ENCODE measurements around the gene CSF1R.

Gene CSF1R

DNA sequence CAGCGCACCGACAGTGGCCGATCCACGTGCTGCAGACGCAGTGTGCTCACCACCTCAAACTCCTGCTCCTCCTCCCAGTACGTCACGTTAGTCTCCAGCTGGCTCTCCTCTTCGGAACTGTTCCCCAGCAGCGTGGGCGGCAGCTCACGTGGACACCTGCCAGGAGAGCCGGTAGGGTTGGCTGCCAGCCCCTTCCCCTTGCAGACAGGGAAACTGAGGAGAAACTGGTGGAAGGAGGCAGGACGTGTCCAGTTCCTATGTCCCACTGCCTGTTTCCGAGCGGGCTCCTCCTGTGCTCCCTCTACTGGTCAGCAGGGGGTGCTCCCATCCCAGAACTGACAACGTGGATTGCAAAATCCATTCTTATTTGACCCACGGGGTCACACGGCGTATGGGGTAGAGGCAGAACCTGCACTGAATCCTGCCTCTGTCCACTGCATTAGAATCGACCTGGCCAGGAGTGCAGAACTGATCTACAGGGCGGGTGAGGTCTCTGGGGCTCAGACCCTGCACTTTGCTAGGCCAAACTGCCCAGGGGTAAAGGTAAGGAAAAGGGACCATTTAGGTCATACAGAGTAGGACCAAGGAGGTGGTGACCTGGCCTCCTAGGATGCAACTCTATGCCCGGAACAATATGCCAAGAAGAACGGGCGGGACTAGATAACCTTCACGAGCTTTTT is 43.6 kb upstream of the CSF1R start:
- TF ChIP-seq ZNF654 (tag by site-specific recombination; IDR thresholded peaks at IDR 0.05; ENCODE audit: low read depth) (peak; percentile 83), ZNF274 (IDR thresholded peaks at IDR 0.05; ENCODE audit: low read length) (no peak), ZNF274 (tag by site-specific recombination; IDR thresholded peaks at IDR 0.05; ENCODE audit: borderline replicate concordance) (no peak), GLIS1 (tag by site-specific recombination; IDR thresholded peaks at IDR 0.05) (0 out of 2 replicates have a peak, but pooled peaks have one; percentile 6), KLF1 (tag by site-specific recombination; IDR thresholded peaks at IDR 0.05) (0 out of 2 replicates have a peak, but pooled peaks have one; percentile 13), ZBTB17 (tag by site-specific recombination; IDR thresholded peaks at IDR 0.05) (0 out of 2 replicates have a peak, but pooled peaks have one; percentile 23), SP7 (tag by site-specific recombination; IDR thresholded peaks at IDR 0.05) (0 out of 2 replicates have a peak, but pooled peaks have one; percentile 37), ZNF585B (tag by site-specific recombination; IDR thresholded peaks at IDR 0.05) (no peak)
- TF ChIP-seq, protein P1, sequence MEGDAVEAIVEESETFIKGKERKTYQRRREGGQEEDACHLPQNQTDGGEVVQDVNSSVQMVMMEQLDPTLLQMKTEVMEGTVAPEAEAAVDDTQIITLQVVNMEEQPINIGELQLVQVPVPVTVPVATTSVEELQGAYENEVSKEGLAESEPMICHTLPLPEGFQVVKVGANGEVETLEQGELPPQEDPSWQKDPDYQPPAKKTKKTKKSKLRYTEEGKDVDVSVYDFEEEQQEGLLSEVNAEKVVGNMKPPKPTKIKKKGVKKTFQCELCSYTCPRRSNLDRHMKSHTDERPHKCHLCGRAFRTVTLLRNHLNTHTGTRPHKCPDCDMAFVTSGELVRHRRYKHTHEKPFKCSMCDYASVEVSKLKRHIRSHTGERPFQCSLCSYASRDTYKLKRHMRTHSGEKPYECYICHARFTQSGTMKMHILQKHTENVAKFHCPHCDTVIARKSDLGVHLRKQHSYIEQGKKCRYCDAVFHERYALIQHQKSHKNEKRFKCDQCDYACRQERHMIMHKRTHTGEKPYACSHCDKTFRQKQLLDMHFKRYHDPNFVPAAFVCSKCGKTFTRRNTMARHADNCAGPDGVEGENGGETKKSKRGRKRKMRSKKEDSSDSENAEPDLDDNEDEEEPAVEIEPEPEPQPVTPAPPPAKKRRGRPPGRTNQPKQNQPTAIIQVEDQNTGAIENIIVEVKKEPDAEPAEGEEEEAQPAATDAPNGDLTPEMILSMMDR (tag by site-specific recombination; IDR thresholded peaks at IDR 0.05) = peak; percentile 87
- TF ChIP-seq, protein P2, sequence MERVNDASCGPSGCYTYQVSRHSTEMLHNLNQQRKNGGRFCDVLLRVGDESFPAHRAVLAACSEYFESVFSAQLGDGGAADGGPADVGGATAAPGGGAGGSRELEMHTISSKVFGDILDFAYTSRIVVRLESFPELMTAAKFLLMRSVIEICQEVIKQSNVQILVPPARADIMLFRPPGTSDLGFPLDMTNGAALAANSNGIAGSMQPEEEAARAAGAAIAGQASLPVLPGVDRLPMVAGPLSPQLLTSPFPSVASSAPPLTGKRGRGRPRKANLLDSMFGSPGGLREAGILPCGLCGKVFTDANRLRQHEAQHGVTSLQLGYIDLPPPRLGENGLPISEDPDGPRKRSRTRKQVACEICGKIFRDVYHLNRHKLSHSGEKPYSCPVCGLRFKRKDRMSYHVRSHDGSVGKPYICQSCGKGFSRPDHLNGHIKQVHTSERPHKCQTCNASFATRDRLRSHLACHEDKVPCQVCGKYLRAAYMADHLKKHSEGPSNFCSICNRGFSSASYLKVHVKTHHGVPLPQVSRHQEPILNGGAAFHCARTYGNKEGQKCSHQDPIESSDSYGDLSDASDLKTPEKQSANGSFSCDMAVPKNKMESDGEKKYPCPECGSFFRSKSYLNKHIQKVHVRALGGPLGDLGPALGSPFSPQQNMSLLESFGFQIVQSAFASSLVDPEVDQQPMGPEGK (tag by site-specific recombination; IDR thresholded peaks at IDR 0.05) = 0 out of 2 replicates have a peak, but pooled peaks have one; percentile 12
- TF ChIP-seq, protein P3, sequence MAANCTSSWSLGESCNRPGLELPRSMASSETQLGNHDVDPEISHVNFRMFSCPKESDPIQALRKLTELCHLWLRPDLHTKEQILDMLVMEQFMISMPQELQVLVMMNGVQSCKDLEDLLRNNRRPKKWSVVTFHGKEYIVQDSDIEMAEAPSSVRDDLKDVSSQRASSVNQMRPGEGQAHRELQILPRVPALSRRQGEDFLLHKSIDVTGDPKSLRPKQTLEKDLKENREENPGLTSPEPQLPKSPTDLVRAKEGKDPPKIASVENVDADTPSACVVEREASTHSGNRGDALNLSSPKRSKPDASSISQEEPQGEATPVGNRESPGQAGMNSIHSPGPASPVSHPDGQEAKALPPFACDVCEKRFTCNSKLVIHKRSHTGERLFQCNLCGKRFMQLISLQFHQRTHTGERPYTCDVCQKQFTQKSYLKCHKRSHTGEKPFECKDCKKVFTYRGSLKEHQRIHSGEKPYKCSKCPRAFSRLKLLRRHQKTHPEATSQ (tag by site-specific recombination; IDR thresholded peaks at IDR 0.05) = no peak
- TF ChIP-seq, protein P4, sequence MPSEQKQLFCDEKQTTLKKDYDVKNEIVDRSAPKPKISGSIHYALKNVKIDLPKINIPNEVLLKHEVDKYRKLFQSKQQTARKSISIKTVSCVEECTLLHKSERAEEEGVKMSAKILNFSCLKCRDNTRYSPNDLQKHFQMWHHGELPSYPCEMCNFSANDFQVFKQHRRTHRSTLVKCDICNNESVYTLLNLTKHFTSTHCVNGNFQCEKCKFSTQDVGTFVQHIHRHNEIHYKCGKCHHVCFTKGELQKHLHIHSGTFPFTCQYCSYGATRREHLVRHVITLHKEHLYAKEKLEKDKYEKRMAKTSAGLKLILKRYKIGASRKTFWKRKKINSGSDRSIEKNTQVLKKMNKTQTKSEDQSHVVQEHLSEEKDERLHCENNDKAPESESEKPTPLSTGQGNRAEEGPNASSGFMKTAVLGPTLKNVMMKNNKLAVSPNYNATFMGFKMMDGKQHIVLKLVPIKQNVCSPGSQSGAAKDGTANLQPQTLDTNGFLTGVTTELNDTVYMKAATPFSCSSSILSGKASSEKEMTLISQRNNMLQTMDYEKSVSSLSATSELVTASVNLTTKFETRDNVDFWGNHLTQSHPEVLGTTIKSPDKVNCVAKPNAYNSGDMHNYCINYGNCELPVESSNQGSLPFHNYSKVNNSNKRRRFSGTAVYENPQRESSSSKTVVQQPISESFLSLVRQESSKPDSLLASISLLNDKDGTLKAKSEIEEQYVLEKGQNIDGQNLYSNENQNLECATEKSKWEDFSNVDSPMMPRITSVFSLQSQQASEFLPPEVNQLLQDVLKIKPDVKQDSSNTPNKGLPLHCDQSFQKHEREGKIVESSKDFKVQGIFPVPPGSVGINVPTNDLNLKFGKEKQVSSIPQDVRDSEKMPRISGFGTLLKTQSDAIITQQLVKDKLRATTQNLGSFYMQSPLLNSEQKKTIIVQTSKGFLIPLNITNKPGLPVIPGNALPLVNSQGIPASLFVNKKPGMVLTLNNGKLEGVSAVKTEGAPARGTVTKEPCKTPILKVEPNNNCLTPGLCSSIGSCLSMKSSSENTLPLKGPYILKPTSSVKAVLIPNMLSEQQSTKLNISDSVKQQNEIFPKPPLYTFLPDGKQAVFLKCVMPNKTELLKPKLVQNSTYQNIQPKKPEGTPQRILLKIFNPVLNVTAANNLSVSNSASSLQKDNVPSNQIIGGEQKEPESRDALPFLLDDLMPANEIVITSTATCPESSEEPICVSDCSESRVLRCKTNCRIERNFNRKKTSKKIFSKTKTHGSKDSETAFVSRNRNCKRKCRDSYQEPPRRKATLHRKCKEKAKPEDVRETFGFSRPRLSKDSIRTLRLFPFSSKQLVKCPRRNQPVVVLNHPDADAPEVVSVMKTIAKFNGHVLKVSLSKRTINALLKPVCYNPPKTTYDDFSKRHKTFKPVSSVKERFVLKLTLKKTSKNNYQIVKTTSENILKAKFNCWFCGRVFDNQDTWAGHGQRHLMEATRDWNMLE (tag by site-specific recombination; conservative IDR thresholded peaks at IDR 0.05; ENCODE audit: low read depth) = no peak
- Histone ChIP-seq H3K4me3 (ENCODE audit: low read depth, low read length) (no peak overlapping the region), H3K36me3 (ENCODE audit: control insufficient read depth in 2 of 2, insufficient read depth in 1 of 2, low read length in 2 of 2) (no peaks in the 10 kb centered on the region), H3K9me3 (ENCODE audit: control insufficient read depth, insufficient read depth, low read depth, low read length) (no peaks in the 10 kb centered on the region), H3K27ac (ENCODE audit: extremely low read depth, low read depth, low read length) (no peak overlapping the region), H3K4me1 (ENCODE audit: control insufficient read depth, insufficient read depth, low read length) (no peaks in the 10 kb centered on the region)
- CTCF ChIA-PET = interaction anchor here (0.5 to 3.7 kb wide), 17 partner anchors 10 to 499 kb away, joined by 3 to 37 read pairs (median 3); no protein-coding TSS in a partner anchor
- POLR2A ChIA-PET = no interaction called here

DNA sequence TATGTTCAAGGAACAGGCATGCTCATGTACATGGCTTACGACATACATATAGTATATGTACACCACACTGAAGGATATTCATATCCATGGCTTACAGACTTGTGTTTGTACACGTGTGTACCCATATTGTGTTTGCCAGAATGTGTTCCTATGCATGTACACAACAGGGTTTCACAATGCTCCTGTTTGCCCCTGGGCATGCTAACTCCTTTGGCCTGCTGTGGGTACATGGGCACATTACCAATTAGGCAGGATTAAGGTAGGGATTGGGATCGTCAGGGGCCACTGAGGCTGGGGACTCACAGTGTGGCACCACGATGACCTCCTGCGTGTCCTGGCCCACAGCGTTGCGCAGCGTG is 43.1 kb upstream of the CSF1R start:
- Histone ChIP-seq H3K27ac (ENCODE audit: extremely low read depth, low read depth, low read length) (no peak overlapping the region), H3K9me3 (ENCODE audit: control insufficient read depth, insufficient read depth, low read depth, low read length) (no peaks in the 10 kb centered on the region), H3K4me3 (ENCODE audit: low read depth, low read length) (no peak overlapping the region), H3K4me1 (ENCODE audit: control insufficient read depth, insufficient read depth, low read length) (no peaks in the 10 kb centered on the region), H3K36me3 (ENCODE audit: control insufficient read depth in 2 of 2, insufficient read depth in 1 of 2, low read length in 2 of 2) (no peaks in the 10 kb centered on the region)
- CTCF ChIA-PET = interaction anchor here (0.5 to 3.7 kb wide), 12 partner anchors 16 to 250 kb away, joined by 3 to 37 read pairs (median 3); no protein-coding TSS in a partner anchor
- POLR2A ChIA-PET = no interaction called here
- TF ChIP-seq ZNF366 (tag by site-specific recombination; conservative IDR thresholded peaks at IDR 0.05) (no peak), ZNF354C (tag by site-specific recombination; IDR thresholded peaks at IDR 0.05; ENCODE audit: borderline replicate concordance, low read depth) (no peak), ZNF473 (tag by site-specific recombination; IDR thresholded peaks at IDR 0.05) (no peak), ZNF830 (tag by site-specific recombination; IDR thresholded peaks at IDR 0.05; ENCODE audit: low read depth) (no peak), GLI2 (tag by site-specific recombination; IDR thresholded peaks at IDR 0.05; ENCODE audit: borderline replicate concordance, low read depth) (no peak), ZNF654 (tag by site-specific recombination; IDR thresholded peaks at IDR 0.05; ENCODE audit: low read depth) (no peak), SP7 (tag by site-specific recombination; IDR thresholded peaks at IDR 0.05) (no peak)
- TF ChIP-seq, protein P5, sequence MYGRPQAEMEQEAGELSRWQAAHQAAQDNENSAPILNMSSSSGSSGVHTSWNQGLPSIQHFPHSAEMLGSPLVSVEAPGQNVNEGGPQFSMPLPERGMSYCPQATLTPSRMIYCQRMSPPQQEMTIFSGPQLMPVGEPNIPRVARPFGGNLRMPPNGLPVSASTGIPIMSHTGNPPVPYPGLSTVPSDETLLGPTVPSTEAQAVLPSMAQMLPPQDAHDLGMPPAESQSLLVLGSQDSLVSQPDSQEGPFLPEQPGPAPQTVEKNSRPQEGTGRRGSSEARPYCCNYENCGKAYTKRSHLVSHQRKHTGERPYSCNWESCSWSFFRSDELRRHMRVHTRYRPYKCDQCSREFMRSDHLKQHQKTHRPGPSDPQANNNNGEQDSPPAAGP (tag by site-specific recombination; IDR thresholded peaks at IDR 0.05) = no peak
- TF ChIP-seq, protein P6, sequence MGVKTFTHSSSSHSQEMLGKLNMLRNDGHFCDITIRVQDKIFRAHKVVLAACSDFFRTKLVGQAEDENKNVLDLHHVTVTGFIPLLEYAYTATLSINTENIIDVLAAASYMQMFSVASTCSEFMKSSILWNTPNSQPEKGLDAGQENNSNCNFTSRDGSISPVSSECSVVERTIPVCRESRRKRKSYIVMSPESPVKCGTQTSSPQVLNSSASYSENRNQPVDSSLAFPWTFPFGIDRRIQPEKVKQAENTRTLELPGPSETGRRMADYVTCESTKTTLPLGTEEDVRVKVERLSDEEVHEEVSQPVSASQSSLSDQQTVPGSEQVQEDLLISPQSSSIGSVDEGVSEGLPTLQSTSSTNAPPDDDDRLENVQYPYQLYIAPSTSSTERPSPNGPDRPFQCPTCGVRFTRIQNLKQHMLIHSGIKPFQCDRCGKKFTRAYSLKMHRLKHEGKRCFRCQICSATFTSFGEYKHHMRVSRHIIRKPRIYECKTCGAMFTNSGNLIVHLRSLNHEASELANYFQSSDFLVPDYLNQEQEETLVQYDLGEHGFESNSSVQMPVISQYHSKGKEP (tag by site-specific recombination; IDR thresholded peaks at IDR 0.05) = no peak

All from HEK293 (cell line).